B cell (primary cell): ENCODE measurements around the gene ADARB2. TPM values are rescaled to one million over a fixed set of nuclear protein-coding genes. Genes with fewer than 3 reads are reported as not detected.

Experiments
- ATAC-seq: fragments of 200-7000 bp; cut with Tn5 transposase; one replicate; pipeline ENCODE4 v1.10.0; 2021; ENCODE audit warnings: low read depth, mild to moderate bottlenecking, moderate number of reproducible peaks, moderate library complexity
- CTCF ChIA-PET: fragments of 350-600 bp; sonication (Branson Sonifier 250); formaldehyde crosslinking; loops from one replicate; lab custom pipeline; 2021; ENCODE audit warnings: antibody characterized with exemption, inconsistent platforms; lab: Charles Lee
- POLR2A ChIA-PET: fragments of 350-600 bp; sonication (Branson Sonifier 250); formaldehyde crosslinking; loops from one replicate; lab custom pipeline; 2021; ENCODE audit warnings: antibody characterized with exemption; lab: Charles Lee
- DNase-seq: peaks from one replicate; pipeline ENCODE4 v3.0.0; 2013
- H2AFZ ChIP-seq: 2 replicates; pipeline ENCODE4 v1.6.1; 2012; ENCODE audit warnings: mild to moderate bottlenecking, low read depth, low read length; ENCODE audit not compliant: insufficient read depth, poor library complexity, severe bottlenecking
- H3K27ac ChIP-seq, 2 donors: 1 replicate in 1 of 2; 2 replicates in 1 of 2; pipeline ENCODE4 v1.5.1; 2012 to 2013; ENCODE audit warnings: low read length in 2 of 2, mild to moderate bottlenecking in 2 of 2, moderate library complexity in 1 of 2
- H3K27me3 ChIP-seq, 4 experiments: fragments of 200-600 bp in 1 of 4; sonication (generic) in 1 of 4; replicated peaks in 1 of 4; 1 replicate in 2 of 4; 2 replicates in 2 of 4; pipeline versions ENCODE4 v1.6.1 to v1.7.0; 2013 to 2016; ENCODE audit warnings: low read length in 3 of 4, mild to moderate bottlenecking in 2 of 4, mixed read lengths in 1 of 4, moderate library complexity in 1 of 4; ENCODE audit not compliant: insufficient read depth in 4 of 4, control insufficient read depth in 3 of 4; ENCODE audit errors: control extremely low read depth in 1 of 4
- H3K36me3 ChIP-seq, 2 experiments: replicated peaks in 1 of 2; 1 replicate in 1 of 2; 2 replicates in 1 of 2; pipeline versions ENCODE4 v1.6.1 to v1.7.1; 2013; ENCODE audit warnings: low read length in 1 of 2; ENCODE audit not compliant: insufficient read depth in 2 of 2, control insufficient read depth in 1 of 2; ENCODE audit errors: control extremely low read depth in 1 of 2, extremely low read depth in 1 of 2
- H3K4me1 ChIP-seq, 2 donors: fragments of 200-600 bp in 1 of 2; sonication (generic) in 1 of 2; 1 replicate in 1 of 2; 2 replicates in 1 of 2; pipeline versions ENCODE4 v1.5.1 to v1.6.1; 2013 to 2017; ENCODE audit warnings: low read length in 2 of 2; ENCODE audit not compliant: control insufficient read depth in 2 of 2, insufficient read depth in 2 of 2
- H3K4me2 ChIP-seq: replicated peaks from 2 replicates; pipeline ENCODE3; 2012; ENCODE audit warnings: mild to moderate bottlenecking, low read depth, low read length; ENCODE audit not compliant: poor library complexity, severe bottlenecking
- H3K4me3 ChIP-seq, 5 experiments: fragments of 200-600 bp in 1 of 5; sonication (generic) in 1 of 5; 1 replicate in 3 of 5; 2 replicates in 2 of 5; pipeline versions ENCODE4 v1.5.1 to v1.7.0; 2011 to 2016; ENCODE audit warnings: low read length in 4 of 5, mild to moderate bottlenecking in 4 of 5, low read depth in 2 of 5, control low read depth in 1 of 5, moderate library complexity in 1 of 5; ENCODE audit not compliant: insufficient read depth in 1 of 5; ENCODE audit errors: control extremely low read depth in 1 of 5, extremely low read depth in 1 of 5
- H3K79me2 ChIP-seq: fragments of 200-600 bp; sonication (generic); one replicate; pipeline ENCODE4 v1.6.0; 2016; ENCODE audit warnings: low read length; ENCODE audit not compliant: control insufficient read depth, insufficient read depth
- H3K9ac ChIP-seq: fragments of 200-600 bp; sonication (generic); 2 replicates; pipeline ENCODE4 v1.6.1; 2017; ENCODE audit warnings: mild to moderate bottlenecking, low read length, moderate library complexity
- H3K9me3 ChIP-seq, 3 donors: one replicate each; pipeline versions ENCODE4 v1.6.1 to v1.7.1; 2013; ENCODE audit warnings: low read length in 2 of 3; ENCODE audit not compliant: control insufficient read depth in 2 of 3, insufficient read depth in 1 of 3; ENCODE audit errors: control extremely low read depth in 1 of 3
- H4K20me1 ChIP-seq: 2 replicates; pipeline ENCODE4 v1.6.0; 2012; ENCODE audit warnings: mild to moderate bottlenecking, low read length; ENCODE audit not compliant: insufficient read depth, control insufficient read depth, poor library complexity, severe bottlenecking
- H3K27ac Mint-ChIP-seq: one replicate; pipeline ENCODE4 v1.8.0; 2021; ENCODE audit warnings: mixed read lengths
- H3K27me3 Mint-ChIP-seq: one replicate; pipeline ENCODE4 v1.8.0; 2021; ENCODE audit warnings: mixed read lengths
- H3K4me1 Mint-ChIP-seq: one replicate; pipeline ENCODE4 v1.8.0; 2021; ENCODE audit warnings: mixed read lengths
- H3K4me3 Mint-ChIP-seq: one replicate; pipeline ENCODE4 v1.8.0; 2021; ENCODE audit warnings: mixed read lengths
- H3K9me3 Mint-ChIP-seq: one replicate; pipeline ENCODE4 v1.8.0; 2022; ENCODE audit warnings: mixed read lengths; ENCODE audit not compliant: insufficient read depth
- EZH2 ChIP-seq: IDR thresholded peaks from 2 replicates; pipeline ENCODE4 v1.6.1; 2012; ENCODE audit warnings: borderline replicate concordance, low read depth, mild to moderate bottlenecking, moderate library complexity, low read length; ENCODE audit not compliant: insufficient read depth, poor library complexity, severe bottlenecking
- WGBS: methylation state at CpG from one replicate; pipeline ENCODE4 v1.1.5; 2013; ENCODE audit warnings: missing lambda C conversion rate; ENCODE audit not compliant: insufficient coverage; 5-methylcytosine and 5-hydroxymethylcytosine counted together
- intact Hi-C: fragments of 100-400 bp; cut with micrococcal nuclease; formaldehyde crosslinking; loops from one replicate; pipeline ENCODE4 v1.10.0; 2022
- polyA plus RNA-seq: library from polyadenylated mRNA; depleted of rRNA; stranded (reverse); fragments of >200 nt; gene quantifications from 2 replicates; pipeline ENCODE4 v1.2.3, GENCODE V29; 2012
- total RNA-seq, 2 donors: library from RNA; stranded (reverse); fragments of 120-200 nt in 1 of 2; gene quantifications; 1 replicate in 1 of 2; 2 replicates in 1 of 2; pipeline versions ENCODE4 v1.2.3 to v1.2.4, GENCODE V29; 2013 to 2022
- TF ChIP-seq, protein P1 (sequence below): fragments of 200-600 bp; IDR thresholded peaks from one replicate; pipeline ENCODE4 v1.8.0; 2022; ENCODE audit warnings: antibody characterized with exemption, mild to moderate bottlenecking

Gene ADARB2
- total and polyA plus RNA-seq, 2 donors (not counting 1 experiment from before 2014, with no cell fraction given): 0.13 to 0.96 TPM

- no peak overlapping the region for H3K27ac ChIP-seq
- TF ChIP-seq EZH2: no peak
- TF ChIP-seq, protein P1, sequence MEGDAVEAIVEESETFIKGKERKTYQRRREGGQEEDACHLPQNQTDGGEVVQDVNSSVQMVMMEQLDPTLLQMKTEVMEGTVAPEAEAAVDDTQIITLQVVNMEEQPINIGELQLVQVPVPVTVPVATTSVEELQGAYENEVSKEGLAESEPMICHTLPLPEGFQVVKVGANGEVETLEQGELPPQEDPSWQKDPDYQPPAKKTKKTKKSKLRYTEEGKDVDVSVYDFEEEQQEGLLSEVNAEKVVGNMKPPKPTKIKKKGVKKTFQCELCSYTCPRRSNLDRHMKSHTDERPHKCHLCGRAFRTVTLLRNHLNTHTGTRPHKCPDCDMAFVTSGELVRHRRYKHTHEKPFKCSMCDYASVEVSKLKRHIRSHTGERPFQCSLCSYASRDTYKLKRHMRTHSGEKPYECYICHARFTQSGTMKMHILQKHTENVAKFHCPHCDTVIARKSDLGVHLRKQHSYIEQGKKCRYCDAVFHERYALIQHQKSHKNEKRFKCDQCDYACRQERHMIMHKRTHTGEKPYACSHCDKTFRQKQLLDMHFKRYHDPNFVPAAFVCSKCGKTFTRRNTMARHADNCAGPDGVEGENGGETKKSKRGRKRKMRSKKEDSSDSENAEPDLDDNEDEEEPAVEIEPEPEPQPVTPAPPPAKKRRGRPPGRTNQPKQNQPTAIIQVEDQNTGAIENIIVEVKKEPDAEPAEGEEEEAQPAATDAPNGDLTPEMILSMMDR: no peak
- WGBS: 79% methylated on average over 3 of the region's 13 CpGs
- H2AFZ ChIP-seq: no peak overlapping the region
- H4K20me1 ChIP-seq: no peaks in the 10 kb centered on the region
- H3K9me3 ChIP-seq: peaks cover 0 to 16% (median 0%) of the 10 kb centered on the region in 3 donors
- DNase-seq (no peak), ATAC-seq (no peak)
- no peak overlapping the region for H3K9ac ChIP-seq
- H3K4me3 ChIP-seq: no peak overlapping the region
- H3K79me2 ChIP-seq: no peaks in the 10 kb centered on the region
- H3K27me3 ChIP-seq: peaks cover 0 to 37% (median 1%) of the 10 kb centered on the region in 4 experiments
- H3K4me1 ChIP-seq: peaks cover 15 to 19% of the 10 kb centered on the region in 2 donors
- ChIA-PET POLR2A (no interaction called here), CTCF (no interaction called here)
- intact Hi-C loops: no loop called here
- H3K4me2 ChIP-seq: no peak overlapping the region
- no peaks in the 10 kb centered on the region for H3K36me3 ChIP-seq
- Mint-ChIP-seq H3K4me1 (peaks cover 25% of the 10 kb centered on the region), H3K27ac (peak overlapping the region; percentile 34), H3K27me3 (peaks cover 21% of the 10 kb centered on the region), H3K4me3 (no peak overlapping the region), H3K9me3 (no peaks in the 10 kb centered on the region)
These were observed 375.8 kb downstream of the ADARB2 start for GRCh38 chr10:1361411-1362105.

GRCh38 chr10:1360558-1361164, 376.7 kb downstream of the ADARB2 start:
- Mint-ChIP-seq H3K4me1 (peaks cover 25% of the 10 kb centered on the region), H3K4me3 (no peak overlapping the region), H3K9me3 (no peaks in the 10 kb centered on the region), H3K27ac (no peak overlapping the region), H3K27me3 (peaks cover 20% of the 10 kb centered on the region)
- POLR2A ChIA-PET: no interaction called here
- DNase-seq: no peak
- peaks cover 0 to 16% (median 0%) of the 10 kb centered on the region in 3 donors for H3K9me3 ChIP-seq
- H3K4me1 ChIP-seq: peaks cover 15 to 19% of the 10 kb centered on the region in 2 donors
- no peak overlapping the region for H3K4me3 ChIP-seq
- no peak for ATAC-seq
- no peaks in the 10 kb centered on the region for H3K36me3 ChIP-seq
- H3K79me2 ChIP-seq: no peaks in the 10 kb centered on the region
- H3K4me2 ChIP-seq: no peak overlapping the region
- WGBS: 72% methylated on average over 16 of the region's 20 CpGs
- no peak overlapping the region for H2AFZ ChIP-seq
- no peak for TF ChIP-seq EZH2
- TF ChIP-seq, protein P1: no peak
- H3K27me3 ChIP-seq: peaks cover 0 to 44% (median 1%) of the 10 kb centered on the region in 4 experiments
- CTCF ChIA-PET: no interaction called here
- H3K27ac ChIP-seq: no peak overlapping the region
- intact Hi-C loops: no loop called here
- no peaks in the 10 kb centered on the region for H4K20me1 ChIP-seq
- no peak overlapping the region for H3K9ac ChIP-seq
